Panc1 (cell line): ENCODE results near the gene PLCH2. TPM values are rescaled to one million over a fixed set of nuclear protein-coding genes. Genes with fewer than 3 reads are reported as not detected.

Source experiments
- ATAC-seq: fragments of 200-7000 bp; cut with Tn5 transposase; 2 replicates; pipeline ENCODE4 v1.9.1; 2020; ENCODE audit warnings: mild to moderate bottlenecking, moderate library complexity
- BruUV-seq: library from RNA; stranded (reverse); fragments of 400-500 nt; replicated peaks from 2 replicates; lab custom pipeline; 2021; lab: Mats Ljungman, UMichigan
- CTCF ChIA-PET: fragments of 300-600 bp; sonication (Branson Sonifier 250); formaldehyde crosslinking; loops from one replicate; lab custom pipeline; 2022; ENCODE audit warnings: antibody characterized with exemption; lab: Charles Lee
- POLR2A ChIA-PET: fragments of 300-600 bp; sonication (Branson Sonifier 250); formaldehyde crosslinking; loops from one replicate; lab custom pipeline; 2022; ENCODE audit warnings: antibody characterized with exemption; lab: Charles Lee
- DNase-seq: peaks from one replicate; pipeline ENCODE4 v3.0.0-alpha.2; 2010; ENCODE audit warnings: low read depth, low spot score
- H3K27ac ChIP-seq: 2 replicates; pipeline ENCODE4 v1.5.1; 2011; ENCODE audit warnings: mild to moderate bottlenecking, low read length, inconsistent platforms
- H3K27me3 ChIP-seq: fragments of 200-500 bp; sonication (Bioruptor generic); 2 replicates; pipeline ENCODE4 v1.6.0; 2014; ENCODE audit warnings: low read length, inconsistent platforms; ENCODE audit not compliant: control insufficient read depth, insufficient read depth
- H3K36me3 ChIP-seq: fragments of 200-500 bp; sonication (Bioruptor generic); 2 replicates; pipeline ENCODE4 v1.5.1; 2014; ENCODE audit warnings: inconsistent platforms, mild to moderate bottlenecking, low read length, moderate library complexity; ENCODE audit not compliant: control insufficient read depth, insufficient read depth
- H3K4me1 ChIP-seq: 2 replicates; pipeline ENCODE4 v1.5.1; 2011; ENCODE audit warnings: inconsistent platforms, mild to moderate bottlenecking, low read length, moderate library complexity; ENCODE audit not compliant: control insufficient read depth, insufficient read depth
- H3K4me3 ChIP-seq, 2 experiments: 2 replicates each; pipeline ENCODE4 v1.5.1; 2011 to 2012; ENCODE audit warnings: low read depth in 2 of 2, low read length in 2 of 2, mild to moderate bottlenecking in 2 of 2, inconsistent platforms in 1 of 2, moderate library complexity in 1 of 2
- H3K9me3 ChIP-seq: fragments of 200-500 bp; sonication (Bioruptor generic); 2 replicates; pipeline ENCODE4 v1.5.1; 2014; ENCODE audit warnings: low read depth, mild to moderate bottlenecking, inconsistent platforms, low read length, moderate library complexity; ENCODE audit not compliant: control insufficient read depth, insufficient read depth
- POLR2AphosphoS5 ChIP-seq: IDR thresholded peaks from 2 replicates; pipeline ENCODE4 v1.6.1; 2012; ENCODE audit warnings: mild to moderate bottlenecking, low read depth, low read length, moderate library complexity
- SIN3A ChIP-seq: IDR thresholded peaks from 2 replicates; pipeline ENCODE4 v1.6.1; 2012; ENCODE audit warnings: low read depth, mild to moderate bottlenecking, low read length, moderate library complexity, borderline replicate concordance; ENCODE audit not compliant: insufficient read depth
- TCF7L2 ChIP-seq: IDR thresholded peaks from 2 replicates; pipeline ENCODE4 v1.6.1; 2011; ENCODE audit warnings: mild to moderate bottlenecking, low read depth, low read length, inconsistent platforms
- in situ Hi-C: cut with HindIII; loops from 2 replicates; pipeline ENCODE4 v1.10.0; 2016; ENCODE audit warnings: low sequenced_read_pairs, low pct_unique_long_range_greater_than_20kb
- intact Hi-C: fragments of 100-400 bp; cut with micrococcal nuclease; formaldehyde crosslinking; loops from one replicate; pipeline ENCODE4 v1.10.0; 2022; ENCODE audit not compliant: unreplicated experiment
- total RNA-seq: library from RNA; stranded (reverse); gene quantifications from one replicate; pipeline ENCODE4 v1.2.1, GENCODE V29; 2021; ENCODE audit not compliant: unreplicated experiment
- TF ChIP-seq, protein P1 (sequence below): fragments of 450-650 bp; IDR thresholded peaks from 2 replicates; pipeline ENCODE4 v1.5.1; 2017; ENCODE audit warnings: mild to moderate bottlenecking
- TF ChIP-seq, protein P2 (sequence below), 2 experiments: IDR thresholded peaks; 2 replicates each; pipeline ENCODE4 v1.6.1; 2011 to 2012; ENCODE audit warnings: low read depth in 2 of 2, control low read depth in 1 of 2, low read length in 1 of 2, mild to moderate bottlenecking in 1 of 2, moderate library complexity in 1 of 2; ENCODE audit not compliant: insufficient read depth in 1 of 2

PLCH2 gene
- total RNA-seq, 1 experiment from 2014 or later = 41.2 TPM

DNA sequence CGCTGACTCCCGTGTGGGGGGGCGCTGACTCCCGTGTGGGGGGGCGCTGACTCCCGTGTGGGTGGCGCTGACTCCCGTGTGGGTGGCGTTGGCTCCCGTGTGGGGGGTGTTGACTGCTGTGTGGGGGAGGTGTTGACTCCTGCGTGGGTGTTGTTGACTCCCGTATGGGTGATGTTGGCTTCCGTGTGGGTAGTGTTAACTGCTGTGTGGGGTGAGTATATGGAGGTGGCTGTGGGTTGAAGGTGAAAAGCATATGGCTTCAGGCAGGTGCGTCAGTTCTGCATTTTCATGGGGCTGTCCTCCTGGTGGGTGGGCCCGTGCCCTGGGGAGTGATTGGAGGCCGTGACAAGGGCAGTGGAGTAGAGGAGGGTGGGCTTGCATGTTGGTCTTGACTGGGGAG lies 7.9 kb downstream of the PLCH2 start:
- Histone ChIP-seq H3K4me1 (peaks cover 35% of the 10 kb centered on the region), H3K27ac (no peak overlapping the region), H3K9me3 (no peaks in the 10 kb centered on the region), H3K4me3 (no peak overlapping the region), H3K27me3 (no peaks in the 10 kb centered on the region), H3K36me3 (no peaks in the 10 kb centered on the region)
- TF ChIP-seq, protein P1, sequence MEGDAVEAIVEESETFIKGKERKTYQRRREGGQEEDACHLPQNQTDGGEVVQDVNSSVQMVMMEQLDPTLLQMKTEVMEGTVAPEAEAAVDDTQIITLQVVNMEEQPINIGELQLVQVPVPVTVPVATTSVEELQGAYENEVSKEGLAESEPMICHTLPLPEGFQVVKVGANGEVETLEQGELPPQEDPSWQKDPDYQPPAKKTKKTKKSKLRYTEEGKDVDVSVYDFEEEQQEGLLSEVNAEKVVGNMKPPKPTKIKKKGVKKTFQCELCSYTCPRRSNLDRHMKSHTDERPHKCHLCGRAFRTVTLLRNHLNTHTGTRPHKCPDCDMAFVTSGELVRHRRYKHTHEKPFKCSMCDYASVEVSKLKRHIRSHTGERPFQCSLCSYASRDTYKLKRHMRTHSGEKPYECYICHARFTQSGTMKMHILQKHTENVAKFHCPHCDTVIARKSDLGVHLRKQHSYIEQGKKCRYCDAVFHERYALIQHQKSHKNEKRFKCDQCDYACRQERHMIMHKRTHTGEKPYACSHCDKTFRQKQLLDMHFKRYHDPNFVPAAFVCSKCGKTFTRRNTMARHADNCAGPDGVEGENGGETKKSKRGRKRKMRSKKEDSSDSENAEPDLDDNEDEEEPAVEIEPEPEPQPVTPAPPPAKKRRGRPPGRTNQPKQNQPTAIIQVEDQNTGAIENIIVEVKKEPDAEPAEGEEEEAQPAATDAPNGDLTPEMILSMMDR = no peak
- no peak for TF ChIP-seq POLR2AphosphoS5
- no peak for TF ChIP-seq SIN3A
- TF ChIP-seq, protein P2, sequence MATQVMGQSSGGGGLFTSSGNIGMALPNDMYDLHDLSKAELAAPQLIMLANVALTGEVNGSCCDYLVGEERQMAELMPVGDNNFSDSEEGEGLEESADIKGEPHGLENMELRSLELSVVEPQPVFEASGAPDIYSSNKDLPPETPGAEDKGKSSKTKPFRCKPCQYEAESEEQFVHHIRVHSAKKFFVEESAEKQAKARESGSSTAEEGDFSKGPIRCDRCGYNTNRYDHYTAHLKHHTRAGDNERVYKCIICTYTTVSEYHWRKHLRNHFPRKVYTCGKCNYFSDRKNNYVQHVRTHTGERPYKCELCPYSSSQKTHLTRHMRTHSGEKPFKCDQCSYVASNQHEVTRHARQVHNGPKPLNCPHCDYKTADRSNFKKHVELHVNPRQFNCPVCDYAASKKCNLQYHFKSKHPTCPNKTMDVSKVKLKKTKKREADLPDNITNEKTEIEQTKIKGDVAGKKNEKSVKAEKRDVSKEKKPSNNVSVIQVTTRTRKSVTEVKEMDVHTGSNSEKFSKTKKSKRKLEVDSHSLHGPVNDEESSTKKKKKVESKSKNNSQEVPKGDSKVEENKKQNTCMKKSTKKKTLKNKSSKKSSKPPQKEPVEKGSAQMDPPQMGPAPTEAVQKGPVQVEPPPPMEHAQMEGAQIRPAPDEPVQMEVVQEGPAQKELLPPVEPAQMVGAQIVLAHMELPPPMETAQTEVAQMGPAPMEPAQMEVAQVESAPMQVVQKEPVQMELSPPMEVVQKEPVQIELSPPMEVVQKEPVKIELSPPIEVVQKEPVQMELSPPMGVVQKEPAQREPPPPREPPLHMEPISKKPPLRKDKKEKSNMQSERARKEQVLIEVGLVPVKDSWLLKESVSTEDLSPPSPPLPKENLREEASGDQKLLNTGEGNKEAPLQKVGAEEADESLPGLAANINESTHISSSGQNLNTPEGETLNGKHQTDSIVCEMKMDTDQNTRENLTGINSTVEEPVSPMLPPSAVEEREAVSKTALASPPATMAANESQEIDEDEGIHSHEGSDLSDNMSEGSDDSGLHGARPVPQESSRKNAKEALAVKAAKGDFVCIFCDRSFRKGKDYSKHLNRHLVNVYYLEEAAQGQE (IDR thresholded peaks at IDR 0.05; ENCODE audit: insufficient read depth in 1 of 2, low read depth in 2 of 2, low read length in 1 of 2) = no peak
- no peak for DNase-seq
- CTCF ChIA-PET = no interaction called here
- no peak for ATAC-seq
- intact Hi-C loops = no loop called here
- BruUV-seq = no TSS peak
- POLR2A ChIA-PET = no interaction called here
- in situ Hi-C loops = no loop called here

DNA sequence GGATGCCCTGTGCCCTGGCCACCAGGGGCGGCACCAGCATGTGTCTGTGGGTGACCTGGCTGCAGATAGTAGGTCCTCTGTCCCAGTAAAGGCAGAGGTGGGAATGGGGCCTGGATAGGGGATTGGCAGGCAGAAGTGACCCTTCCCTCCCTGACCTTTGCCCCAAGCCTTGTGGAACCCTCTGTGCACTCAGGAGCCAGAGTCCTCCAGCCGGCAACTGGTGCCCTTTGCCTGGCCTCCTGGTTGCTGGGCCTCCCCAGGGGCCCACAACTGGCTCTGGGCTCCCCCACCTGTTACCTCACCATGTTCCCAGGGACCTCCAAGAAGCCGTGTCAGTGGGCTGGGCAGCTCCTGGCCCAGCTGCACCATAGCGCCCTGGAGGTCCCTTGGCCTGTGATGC lies 10.0 kb downstream of the PLCH2 start:
- CTCF ChIA-PET = no interaction called here
- Histone ChIP-seq H3K4me3 (no peak overlapping the region), H3K27ac (no peak overlapping the region), H3K9me3 (no peaks in the 10 kb centered on the region), H3K4me1 (peaks cover 19% of the 10 kb centered on the region), H3K36me3 (no peaks in the 10 kb centered on the region), H3K27me3 (no peaks in the 10 kb centered on the region)
- intact Hi-C loops = no loop called here
- ATAC-seq = no peak
- no peak for DNase-seq
- TF ChIP-seq, protein P1 = no peak
- TF ChIP-seq SIN3A (no peak), POLR2AphosphoS5 (no peak), TCF7L2 (no peak)
- TF ChIP-seq, protein P2 (IDR thresholded peaks at IDR 0.05; ENCODE audit: insufficient read depth in 1 of 2, low read depth in 2 of 2, low read length in 1 of 2) = no peak
- in situ Hi-C loops = no loop called here
- POLR2A ChIA-PET = no interaction called here
- BruUV-seq = no TSS peak
